Suprapubic skin (tissue), 4 donors: ENCODE data around the gene PNMA8A.

Experiments
- CTCF ChIP-seq, 2 donors: fragments of 200-600 bp in 1 of 2; fragments of 450-650 bp in 1 of 2; sonication (generic) in 1 of 2; IDR thresholded peaks; one replicate each; pipeline ENCODE4 v1.5.1; 2016 to 2019; ENCODE audit warnings: antibody characterized with exemption in 2 of 2, mild to moderate bottlenecking in 1 of 2, moderate library complexity in 1 of 2
- EP300 ChIP-seq: sonication (generic); formaldehyde crosslinking; IDR thresholded peaks from one replicate; pipeline ENCODE4 v1.6.1; 2017; ENCODE audit warnings: antibody characterized with exemption
- POLR2A ChIP-seq, 2 donors: fragments of 450-650 bp; IDR thresholded peaks; one replicate each; pipeline ENCODE4 v1.6.1; 2017; ENCODE audit warnings: antibody characterized with exemption in 2 of 2, mild to moderate bottlenecking in 2 of 2, moderate library complexity in 2 of 2
- POLR2AphosphoS5 ChIP-seq, 3 donors: sonication (generic); formaldehyde crosslinking; IDR thresholded peaks; one replicate each; pipeline ENCODE4 v1.6.1; 2017; ENCODE audit warnings: antibody characterized with exemption in 3 of 3

- TF ChIP-seq CTCF (IDR thresholded peaks at IDR 0.05) (no peak), POLR2A (IDR thresholded peaks at IDR 0.05) (no peak), POLR2AphosphoS5 (IDR thresholded peaks at IDR 0.05) (no peak), EP300 (no peak)
Measured at GRCh38 chr19:46491975-46492682, 20.8 kb upstream of the PNMA8A start.
